Mesenchymal stem cell (in vitro differentiated cells and primary cell): Measurements from ENCODE around the gene TGFBI.

Experiments
- small RNA-seq: library from polyadenylated mRNA; stranded (forward); fragments of <200 nt; extraction: miRNeasy Mini kit (QIAGEN cat#:217004); gene quantifications from one replicate; pipeline ENCODE3, GENCODE V24; 2013; ENCODE audit warnings: low read depth

The TGFBI gene

Small RNA genes lying within 50 kb of the gene (small RNA-seq; reads per million reads assigned to genes)
- gene VTRNA2-1: 21.0 reads per million, percentile 87 among the genes with 10 or more reads in this experiment
